Thyroid gland (tissue), 4 donors: ENCODE results near the gene SH3RF1.

ENCODE experiments used
- POLR2A ChIP-seq, 2 donors: fragments of 450-650 bp; IDR thresholded peaks; one replicate each; pipeline ENCODE4 v1.6.1; 2017; ENCODE audit warnings: antibody characterized with exemption in 2 of 2, mild to moderate bottlenecking in 2 of 2, moderate library complexity in 1 of 2
- TF ChIP-seq, protein P1 (sequence below), 6 experiments: fragments of 200-600 bp in 3 of 6; fragments of 450-650 bp in 3 of 6; sonication (generic) in 3 of 6; IDR thresholded peaks; one replicate each; pipeline ENCODE4 v1.5.1; 2016 to 2019; ENCODE audit warnings: antibody characterized with exemption in 6 of 6, mild to moderate bottlenecking in 2 of 6, inconsistent platforms in 1 of 6, moderate library complexity in 1 of 6

DNA sequence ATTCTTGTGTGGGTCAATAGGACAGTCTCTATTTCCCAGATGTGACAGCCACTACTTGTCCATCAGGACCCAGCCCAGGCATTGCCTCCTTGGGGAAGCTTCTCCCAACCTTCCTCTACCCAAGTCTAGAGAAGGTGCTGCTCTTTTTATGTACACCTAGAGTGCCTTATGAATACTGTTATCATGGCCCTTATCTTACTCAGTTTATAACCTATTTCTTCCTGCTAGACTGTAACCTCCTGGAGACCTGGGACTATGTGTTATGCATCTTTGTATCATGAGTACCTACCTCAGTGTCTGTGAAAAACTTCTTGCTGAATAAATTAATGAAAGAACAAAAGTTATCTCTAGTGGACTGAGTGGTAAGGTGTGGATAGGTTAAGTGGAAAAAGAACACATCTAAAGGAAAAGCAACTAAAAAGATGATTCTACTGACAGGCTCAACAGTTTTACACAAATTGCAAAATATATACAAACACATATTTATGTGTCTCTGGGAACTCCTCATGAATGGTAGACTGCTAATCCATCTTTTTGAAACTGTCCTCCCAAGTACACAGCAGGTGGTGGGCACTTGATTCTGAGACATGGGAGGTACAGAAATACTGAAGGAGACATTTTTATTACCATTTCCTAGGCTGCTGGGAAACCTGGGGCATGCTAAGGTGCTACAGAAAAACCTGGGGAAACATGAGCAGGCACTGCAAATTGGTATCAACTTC lies 106.6 kb downstream of the SH3RF1 start:
- TF ChIP-seq, protein P1, sequence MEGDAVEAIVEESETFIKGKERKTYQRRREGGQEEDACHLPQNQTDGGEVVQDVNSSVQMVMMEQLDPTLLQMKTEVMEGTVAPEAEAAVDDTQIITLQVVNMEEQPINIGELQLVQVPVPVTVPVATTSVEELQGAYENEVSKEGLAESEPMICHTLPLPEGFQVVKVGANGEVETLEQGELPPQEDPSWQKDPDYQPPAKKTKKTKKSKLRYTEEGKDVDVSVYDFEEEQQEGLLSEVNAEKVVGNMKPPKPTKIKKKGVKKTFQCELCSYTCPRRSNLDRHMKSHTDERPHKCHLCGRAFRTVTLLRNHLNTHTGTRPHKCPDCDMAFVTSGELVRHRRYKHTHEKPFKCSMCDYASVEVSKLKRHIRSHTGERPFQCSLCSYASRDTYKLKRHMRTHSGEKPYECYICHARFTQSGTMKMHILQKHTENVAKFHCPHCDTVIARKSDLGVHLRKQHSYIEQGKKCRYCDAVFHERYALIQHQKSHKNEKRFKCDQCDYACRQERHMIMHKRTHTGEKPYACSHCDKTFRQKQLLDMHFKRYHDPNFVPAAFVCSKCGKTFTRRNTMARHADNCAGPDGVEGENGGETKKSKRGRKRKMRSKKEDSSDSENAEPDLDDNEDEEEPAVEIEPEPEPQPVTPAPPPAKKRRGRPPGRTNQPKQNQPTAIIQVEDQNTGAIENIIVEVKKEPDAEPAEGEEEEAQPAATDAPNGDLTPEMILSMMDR (IDR thresholded peaks at IDR 0.05), result no peak
- no peak for TF ChIP-seq POLR2A (IDR thresholded peaks at IDR 0.05)
